ENCODE data around the gene TBC1D19. TPM values are rescaled to one million over a fixed set of nuclear protein-coding genes. Genes with fewer than 3 reads are reported as not detected.

The TBC1D19 gene
- total and polyA plus RNA-seq, 9 of the 15 experiments (the other 6 are each of a cell fraction or from before 2014, with no cell fraction given) = 0.73 to 5.6 (median 3.7) TPM

- ChIA-PET POLR2A (no interaction called here), CTCF (ENCODE audit: low intra/inter-chr PET ratio) (no interaction called here)
- Histone ChIP-seq H3K79me2 (ENCODE audit: control insufficient read depth, insufficient read depth, low read length) (no peaks in the 10 kb centered on the region), H3K4me3 (no peak overlapping the region), H3K4me1 (replicated peaks in 1 of 2; ENCODE audit: control insufficient read depth in 2 of 2, insufficient read depth in 2 of 2, low read length in 2 of 2) (peaks cover 0 to 38% of the 10 kb centered on the region in 2 experiments; a peak in 4 of 5 replicates), H3K36me3 (ENCODE audit: control insufficient read depth, insufficient read depth, low read length) (no peaks in the 10 kb centered on the region), H4K20me1 (replicated peaks; ENCODE audit: control insufficient read depth, insufficient read depth, low read length) (no peaks in the 10 kb centered on the region), H3K9me1 (ENCODE audit: control insufficient read depth, insufficient read depth, low read length) (no peaks in the 10 kb centered on the region), H2AFZ (ENCODE audit: low read depth, low read length) (no peak overlapping the region), H3K27ac (ENCODE audit: extremely low read depth, low read depth, low read length) (no peak overlapping the region), H3K9ac (ENCODE audit: insufficient read depth in 1 of 2, low read depth in 2 of 2, low read length in 2 of 2) (no peak overlapping the region), H3K27me3 (ENCODE audit: control insufficient read depth in 2 of 2, insufficient read depth in 2 of 2, low read length in 2 of 2) (no peaks in the 10 kb centered on the region), H3K4me2 (ENCODE audit: insufficient read depth, low read length) (no peak overlapping the region), H3K9me3 (replicated peaks; ENCODE audit: control insufficient read depth, insufficient read depth, low read depth, low read length) (no peaks in the 10 kb centered on the region)
- no peak for FAIRE-seq
- in situ Hi-C loops (cut with MboI) = no loop called here
- no TSS peak for BruUV-seq (replicated peaks)
- no peak for DNase-seq (ENCODE audit: extremely low read depth in 1 of 4, low spot score in 3 of 4)
- TF ChIP-seq ZC3H8 (IDR thresholded peaks at IDR 0.05) = no peak
- TF ChIP-seq YBX1 (IDR thresholded peaks at IDR 0.05) = no peak
- no peak for TF ChIP-seq POLR2AphosphoS5 (IDR thresholded peaks at IDR 0.05; ENCODE audit: control insufficient read depth, insufficient read depth, low read depth, low read length)
- no peak for TF ChIP-seq GTF2A2 (tag; IDR thresholded peaks at IDR 0.05)
- TF ChIP-seq ZNF384 (IDR thresholded peaks at IDR 0.05; ENCODE audit: low read depth, low read length) = no peak
- TF ChIP-seq ZNF3 (CRISPR knock-in tag; IDR thresholded peaks at IDR 0.05) = no peak
- TF ChIP-seq ZNF764 (CRISPR knock-in tag; IDR thresholded peaks at IDR 0.05; ENCODE audit: low read depth) = no peak
- TF ChIP-seq SAFB2 (IDR thresholded peaks at IDR 0.05; ENCODE audit: borderline replicate concordance, low read depth, low read length, severe bottlenecking) = no peak
- TF ChIP-seq TCFL5 (CRISPR knock-in tag; conservative IDR thresholded peaks at IDR 0.05) = no peak
- no peak for TF ChIP-seq TAF15 (IDR thresholded peaks at IDR 0.05; ENCODE audit: low read depth, low read length)
- TF ChIP-seq U2AF2 (optimal IDR thresholded peaks at IDR 0.05; ENCODE audit: low read depth, low read length) = no peak
- no peak for TF ChIP-seq ZNF133 (CRISPR knock-in tag; IDR thresholded peaks at IDR 0.05)
- TF ChIP-seq MBD1 (CRISPR knock-in tag; IDR thresholded peaks at IDR 0.05) = no peak
- TF ChIP-seq DLX4 (CRISPR knock-in tag; IDR thresholded peaks at IDR 0.05) = no peak
- no peak for TF ChIP-seq ZNF184 (CRISPR knock-in tag; IDR thresholded peaks at IDR 0.05)
- TF ChIP-seq IRF2 (CRISPR knock-in tag; IDR thresholded peaks at IDR 0.05) = no peak
- no peak for ATAC-seq
- intact Hi-C loops (cut with micrococcal nuclease) = no loop called here
- 92% methylated on average over 1 of the region's 1 CpG for WGBS (ENCODE audit: insufficient coverage, low coverage, missing lambda C conversion rate)
Observed at GRCh38 chr4:26780539-26780938, 196.7 kb downstream of the TBC1D19 start.
